Measurements from ENCODE around the gene PLPPR5.

Gene PLPPR5

DNA sequence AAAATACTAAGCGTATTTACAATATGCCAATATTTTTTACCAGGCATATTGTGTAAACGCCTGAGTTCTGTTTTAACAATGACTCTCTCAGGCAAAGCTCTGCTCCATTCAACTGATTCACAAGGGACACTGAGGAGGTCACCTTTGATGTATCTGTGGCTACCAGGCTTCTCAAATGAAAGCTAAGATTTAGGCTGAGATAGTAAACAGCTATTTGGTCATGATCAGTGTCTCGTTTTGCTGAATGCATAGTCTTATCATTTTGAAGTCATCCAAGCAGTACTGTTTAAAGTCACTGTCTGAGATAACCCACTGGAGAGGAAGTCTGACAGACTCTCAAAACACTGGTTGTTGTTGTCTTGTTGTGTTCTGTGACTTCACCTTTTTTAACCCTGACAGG lies 13.7 kb upstream of the PLPPR5 start:
- no peak overlapping the region for H3K4me3 ChIP-seq (ENCODE audit: low read length)
- TF ChIP-seq EZH2phosphoT487 (IDR thresholded peaks at IDR 0.05; ENCODE audit: low read depth): no peak
- no peak for TF ChIP-seq CTCF (IDR thresholded peaks at IDR 0.05; ENCODE audit: low read depth, low read length)
- no peak overlapping the region for H3K27ac ChIP-seq (ENCODE audit: low read length)
- no peaks in the 10 kb centered on the region for H3K27me3 ChIP-seq (ENCODE audit: low read depth, low read length)
- no peak overlapping the region for H2AFZ ChIP-seq (ENCODE audit: low read depth, low read length)
- no peak overlapping the region for H3K4me2 ChIP-seq (ENCODE audit: low read length)
- no peaks in the 10 kb centered on the region for H4K20me1 ChIP-seq (ENCODE audit: insufficient read depth, low read length)
- no peaks in the 10 kb centered on the region for H3K9me3 ChIP-seq (ENCODE audit: insufficient read depth, low read length)
- H3K4me1 ChIP-seq (ENCODE audit: low read length): no peaks in the 10 kb centered on the region
- no peaks in the 10 kb centered on the region for H3K79me2 ChIP-seq (ENCODE audit: low read length)
- no peak overlapping the region for H3K9ac ChIP-seq (ENCODE audit: low read length)
- no peaks in the 10 kb centered on the region for H3K36me3 ChIP-seq (replicated peaks; ENCODE audit: low read depth, low read length)

- no peaks in the 10 kb centered on the region for H3K4me1 ChIP-seq (ENCODE audit: low read length)
- H3K79me2 ChIP-seq (ENCODE audit: low read length): no peaks in the 10 kb centered on the region
- H3K36me3 ChIP-seq (replicated peaks; ENCODE audit: low read depth, low read length): no peaks in the 10 kb centered on the region
- no peak overlapping the region for H2AFZ ChIP-seq (ENCODE audit: low read depth, low read length)
- no peak overlapping the region for H3K4me3 ChIP-seq (ENCODE audit: low read length)
- no peaks in the 10 kb centered on the region for H3K27me3 ChIP-seq (ENCODE audit: low read depth, low read length)
- H3K27ac ChIP-seq (ENCODE audit: low read length): no peak overlapping the region
- no peak overlapping the region for H3K4me2 ChIP-seq (ENCODE audit: low read length)
- H4K20me1 ChIP-seq (ENCODE audit: insufficient read depth, low read length): no peaks in the 10 kb centered on the region
- no peaks in the 10 kb centered on the region for H3K9me3 ChIP-seq (ENCODE audit: insufficient read depth, low read length)
- H3K9ac ChIP-seq (ENCODE audit: low read length): no peak overlapping the region
- TF ChIP-seq CTCF (IDR thresholded peaks at IDR 0.05; ENCODE audit: low read depth, low read length) (no peak), EZH2phosphoT487 (IDR thresholded peaks at IDR 0.05; ENCODE audit: low read depth) (no peak)
These were observed 13.0 kb upstream of the PLPPR5 start for GRCh38 chr1:99017655-99018054.

- no peak overlapping the region for H3K4me2 ChIP-seq (ENCODE audit: low read length)
- no peaks in the 10 kb centered on the region for H3K36me3 ChIP-seq (replicated peaks; ENCODE audit: low read depth, low read length)
- H4K20me1 ChIP-seq (ENCODE audit: insufficient read depth, low read length): no peaks in the 10 kb centered on the region
- TF ChIP-seq EZH2phosphoT487 (IDR thresholded peaks at IDR 0.05; ENCODE audit: low read depth) (no peak), CTCF (IDR thresholded peaks at IDR 0.05; ENCODE audit: low read depth, low read length) (no peak)
- H3K9me3 ChIP-seq (ENCODE audit: insufficient read depth, low read length): no peaks in the 10 kb centered on the region
- H3K27me3 ChIP-seq (ENCODE audit: low read depth, low read length): no peaks in the 10 kb centered on the region
- no peak overlapping the region for H2AFZ ChIP-seq (ENCODE audit: low read depth, low read length)
- no peak overlapping the region for H3K4me3 ChIP-seq (ENCODE audit: low read length)
- H3K4me1 ChIP-seq (ENCODE audit: low read length): no peaks in the 10 kb centered on the region
- H3K27ac ChIP-seq (ENCODE audit: low read length): no peak overlapping the region
- H3K79me2 ChIP-seq (ENCODE audit: low read length): no peaks in the 10 kb centered on the region
- no peak overlapping the region for H3K9ac ChIP-seq (ENCODE audit: low read length)
These were observed 6.0 kb upstream of the PLPPR5 start for GRCh38 chr1:99010679-99011078.

DNA sequence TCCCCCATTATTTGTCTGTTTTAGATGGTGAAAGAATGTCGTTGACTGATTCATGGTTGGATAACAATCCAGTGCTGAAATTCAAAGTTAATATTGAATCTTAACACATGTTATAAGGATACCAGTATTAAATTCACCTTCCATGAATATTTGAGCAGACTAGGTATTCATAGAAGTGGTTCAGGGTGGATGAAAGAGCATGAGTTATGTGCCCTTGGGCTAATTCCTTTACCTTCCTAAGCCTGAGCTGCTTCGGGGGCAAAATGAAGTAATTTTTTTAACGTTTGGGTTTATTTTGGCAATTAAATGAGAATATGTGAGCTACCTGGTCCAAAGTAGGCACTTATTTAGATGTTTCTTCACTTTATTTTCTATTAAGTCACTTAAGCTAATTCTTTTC lies 2.7 kb upstream of the PLPPR5 start:
- Histone ChIP-seq H3K4me1 (ENCODE audit: low read length) (no peaks in the 10 kb centered on the region), H3K79me2 (ENCODE audit: low read length) (no peaks in the 10 kb centered on the region), H3K4me2 (ENCODE audit: low read length) (no peak overlapping the region), H3K4me3 (ENCODE audit: low read length) (no peak overlapping the region), H3K9ac (ENCODE audit: low read length) (no peak overlapping the region), H4K20me1 (ENCODE audit: insufficient read depth, low read length) (no peaks in the 10 kb centered on the region), H3K27me3 (ENCODE audit: low read depth, low read length) (no peaks in the 10 kb centered on the region), H3K9me3 (ENCODE audit: insufficient read depth, low read length) (no peaks in the 10 kb centered on the region), H3K27ac (ENCODE audit: low read length) (no peak overlapping the region), H2AFZ (ENCODE audit: low read depth, low read length) (no peak overlapping the region), H3K36me3 (replicated peaks; ENCODE audit: low read depth, low read length) (no peaks in the 10 kb centered on the region)
- TF ChIP-seq EZH2phosphoT487 (IDR thresholded peaks at IDR 0.05; ENCODE audit: low read depth): no peak
- TF ChIP-seq CTCF (IDR thresholded peaks at IDR 0.05; ENCODE audit: low read depth, low read length): no peak
